Activated CD8-positive, alpha-beta memory T cell treated with anti-CD3 and anti-CD28 coated beads, Interleukin-2, amount 50 U/mL, for 48 hours (primary cell): ENCODE results near the gene SREBF1.

ENCODE experiments used
- DNase-seq: peaks from one replicate; pipeline ENCODE4 v3.0.0-alpha.2; 2020

The SREBF1 gene

GRCh38 chr17:17836818-17837379 is at the start of gene SREBF1:
TSS of gene SREBF1 (minus strand) at chr17:17836986. CDS start at chr17:17836817, 169 bp downstream.
- peak; percentile 88 for DNase-seq

GRCh38 chr17:17886226-17886625 is 49.4 kb upstream of the SREBF1 start:
- DNase-seq = no peak

GRCh38 chr17:17884391-17885357 is 47.9 kb upstream of the SREBF1 start:
- no peak for DNase-seq

- DNase-seq = no peak
Observed at GRCh38 chr17:17883801-17884200, 47.0 kb upstream of the SREBF1 start.

DNA sequence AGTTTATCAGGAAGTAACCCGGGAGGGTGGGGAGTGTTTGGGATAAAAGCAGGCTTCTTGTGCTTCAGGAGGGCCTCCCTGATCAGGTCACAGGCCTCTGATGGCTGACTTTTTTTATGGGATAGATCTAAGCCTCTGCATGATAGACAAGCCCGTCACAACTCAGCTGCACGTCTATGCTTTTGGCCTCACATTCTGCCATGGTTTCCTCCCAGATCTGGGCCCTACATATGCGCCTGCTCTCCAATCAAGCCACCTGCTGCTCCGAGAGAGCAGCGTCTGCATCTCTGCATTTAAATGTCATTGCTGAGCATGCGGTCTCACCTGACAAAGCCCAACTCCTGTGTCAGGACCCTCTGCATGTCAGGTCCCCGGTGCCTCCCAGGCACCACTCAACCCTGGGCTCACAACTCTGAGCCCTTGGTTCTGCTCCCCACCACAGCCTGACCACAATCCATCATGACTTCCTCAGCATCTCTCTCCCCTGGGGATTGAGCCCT is 45.3 kb upstream of the SREBF1 start:
- no peak for DNase-seq

DNA sequence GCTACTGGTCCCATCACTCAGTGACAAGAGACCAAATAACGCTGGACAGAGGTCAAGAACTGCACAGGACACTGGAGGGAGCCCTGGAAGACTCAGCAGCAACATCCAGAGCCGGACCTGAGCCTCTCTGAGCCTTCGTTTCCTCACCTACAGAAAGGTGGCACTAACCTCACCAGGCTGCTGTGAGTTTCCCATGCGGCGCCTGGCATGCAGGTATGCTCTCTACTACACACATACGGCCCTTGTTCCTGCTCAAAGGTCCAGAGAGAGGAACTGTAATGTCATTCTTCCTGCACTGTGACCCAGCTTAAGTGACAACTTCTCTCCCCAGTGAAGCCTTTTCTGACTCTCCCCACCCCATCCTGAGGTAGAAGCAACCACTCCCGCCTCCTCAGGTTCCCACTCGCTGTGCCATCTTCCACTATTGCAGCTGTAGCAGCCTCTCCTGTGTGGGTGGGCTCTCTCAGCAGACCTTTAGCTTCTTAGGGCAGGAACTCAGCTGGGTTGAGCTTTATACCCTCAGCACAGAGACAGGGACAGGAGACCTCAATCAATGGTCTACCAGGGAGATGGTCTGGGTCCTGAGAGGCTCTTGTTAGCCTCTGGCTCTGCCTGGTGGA is 43.9 kb upstream of the SREBF1 start:
- no peak for DNase-seq

- no peak for DNase-seq
Observed at GRCh38 chr17:17877529-17878358, 41.0 kb upstream of the SREBF1 start.

GRCh38 chr17:17876959-17877528 is 40.3 kb upstream of the SREBF1 start:
- DNase-seq = no peak

DNA sequence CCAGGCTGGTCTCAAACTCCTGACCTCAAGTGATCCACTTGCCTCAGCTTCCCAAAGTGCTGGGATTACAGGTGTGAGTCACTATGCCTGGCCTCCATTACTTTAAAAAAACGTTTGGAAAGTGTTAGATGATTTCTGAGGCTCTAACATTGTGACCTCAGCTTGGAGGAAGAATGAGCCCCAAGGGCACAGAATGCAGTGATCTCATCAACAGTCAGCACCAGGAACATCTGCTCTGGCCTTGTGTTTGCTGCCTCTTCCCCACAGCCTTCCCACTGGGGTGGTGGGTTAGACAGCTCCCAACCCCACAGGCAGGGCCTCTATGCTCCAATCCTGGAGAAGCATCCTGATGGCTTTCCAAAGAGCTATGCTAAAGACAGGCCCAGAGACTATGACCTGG is 37.7 kb upstream of the SREBF1 start:
- DNase-seq = no peak

- DNase-seq = no peak
Observed at GRCh38 chr17:17873450-17873991, 36.7 kb upstream of the SREBF1 start.

DNA sequence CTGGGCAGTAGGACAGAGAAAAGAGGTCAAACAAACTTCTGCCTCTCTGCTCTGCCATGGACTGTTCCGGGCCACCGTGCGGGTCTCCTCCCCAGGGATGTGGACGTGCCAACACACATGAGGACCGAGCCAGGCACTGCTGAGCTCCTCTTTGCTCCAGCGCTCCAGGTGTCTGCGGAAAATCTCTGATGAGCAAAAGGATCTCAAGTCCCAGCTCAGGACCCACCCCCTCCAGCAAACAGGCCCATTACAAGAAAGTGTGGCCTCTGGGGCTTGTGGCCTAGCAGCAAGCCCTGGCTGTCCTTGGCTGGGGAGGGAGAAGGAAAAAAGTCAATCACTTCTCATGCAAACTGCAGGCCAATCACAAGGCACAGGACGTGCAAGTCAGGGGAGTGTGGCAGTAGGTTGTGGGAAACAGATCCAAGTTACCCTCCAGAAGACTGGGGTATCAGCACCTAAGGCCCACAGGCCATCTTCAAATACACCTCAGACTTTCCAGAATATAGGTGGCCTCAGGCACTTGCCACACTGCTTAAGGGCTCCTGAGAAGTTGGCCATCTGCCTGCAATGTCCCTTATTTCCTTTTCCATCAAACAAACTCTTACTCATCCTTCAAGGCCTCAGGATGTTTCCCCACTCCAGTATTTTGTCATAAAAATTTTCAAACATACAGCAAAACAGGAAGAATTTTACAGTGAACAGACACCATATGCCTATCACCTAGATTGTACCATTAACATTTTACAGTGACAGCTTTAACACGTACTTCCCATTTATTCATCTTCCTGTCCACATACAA is 36.0 kb upstream of the SREBF1 start:
- DNase-seq = no peak

DNA sequence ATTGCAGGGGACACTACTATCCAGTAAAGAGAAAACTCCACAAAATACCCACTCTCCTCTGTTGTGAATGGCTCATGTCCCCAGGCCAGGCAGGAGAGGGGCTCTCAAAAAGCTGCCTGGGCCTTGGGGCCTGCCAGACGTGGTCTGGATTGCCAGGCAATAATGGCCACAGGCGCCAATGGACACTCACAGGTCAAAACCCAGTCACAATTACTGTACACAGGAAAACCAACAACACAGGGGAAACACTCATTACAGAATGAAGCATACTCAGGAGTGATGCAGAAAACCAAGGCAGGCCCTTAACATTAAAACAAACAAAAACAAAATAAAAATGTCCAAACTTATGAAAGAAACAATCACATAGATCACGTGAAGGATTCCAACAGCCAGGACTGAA is 35.1 kb upstream of the SREBF1 start:
- no peak for DNase-seq

DNA sequence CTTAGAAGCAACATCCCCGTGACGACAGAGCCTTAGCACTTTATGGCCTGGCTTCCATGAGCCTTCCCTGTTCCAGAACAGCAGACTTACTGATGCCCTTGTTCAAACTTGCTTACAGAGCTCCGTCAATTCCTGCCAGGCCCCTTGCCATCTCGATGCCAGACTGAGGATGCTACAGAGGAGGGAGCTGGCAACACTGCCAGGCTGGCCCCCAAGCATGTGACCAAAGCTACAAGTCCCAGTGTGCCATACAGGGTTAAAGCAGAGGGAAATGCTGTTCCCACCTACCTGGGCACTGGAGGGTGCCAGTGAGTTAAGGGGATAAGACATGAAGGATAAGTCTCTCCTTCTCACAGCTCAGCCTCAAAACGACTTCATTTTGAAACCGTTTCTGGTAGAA is 33.5 kb upstream of the SREBF1 start:
- DNase-seq = no peak

DNA sequence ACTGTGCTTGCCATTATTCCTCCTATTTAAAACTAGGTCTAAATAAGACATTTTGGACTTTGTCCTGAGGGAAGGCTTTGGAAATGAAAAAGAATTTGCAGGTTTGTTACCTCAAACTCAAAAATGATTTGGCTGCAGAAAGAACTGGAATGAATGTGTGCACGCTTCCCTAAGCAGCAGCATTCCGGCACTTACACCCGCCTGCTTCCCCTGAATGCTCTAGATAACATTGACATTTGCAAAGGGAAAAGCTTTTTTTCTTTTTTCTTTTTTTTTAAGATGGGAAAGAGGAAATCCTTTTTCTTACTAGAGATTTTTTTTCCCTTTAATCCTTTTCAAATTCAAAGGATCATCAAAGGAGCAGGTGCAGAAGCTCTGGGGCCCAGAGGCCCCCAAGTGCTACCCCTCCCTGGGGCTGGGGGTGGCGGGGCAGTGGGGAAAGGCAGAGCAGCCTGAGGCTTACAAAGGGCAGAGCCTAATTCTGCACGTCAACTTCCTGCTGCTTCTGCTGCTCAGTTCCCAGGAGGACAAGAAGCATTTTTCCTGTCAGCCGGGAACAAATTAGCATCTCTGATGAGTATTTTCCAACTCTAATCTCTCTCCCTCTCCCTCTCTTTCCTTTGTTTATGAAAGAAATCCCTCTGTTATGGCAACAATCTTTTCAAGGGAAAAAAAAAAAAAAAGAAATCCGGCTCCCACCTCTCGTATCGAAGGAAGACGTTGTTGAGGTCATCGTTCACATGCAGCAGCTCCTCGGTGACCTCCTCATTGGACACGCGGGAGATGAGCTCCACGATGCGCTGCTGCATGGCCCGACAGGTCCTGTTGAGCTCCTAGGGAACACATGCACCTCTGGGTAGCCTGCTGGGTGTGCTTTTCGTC is 32.1 kb upstream of the SREBF1 start:
- no peak for DNase-seq

DNA sequence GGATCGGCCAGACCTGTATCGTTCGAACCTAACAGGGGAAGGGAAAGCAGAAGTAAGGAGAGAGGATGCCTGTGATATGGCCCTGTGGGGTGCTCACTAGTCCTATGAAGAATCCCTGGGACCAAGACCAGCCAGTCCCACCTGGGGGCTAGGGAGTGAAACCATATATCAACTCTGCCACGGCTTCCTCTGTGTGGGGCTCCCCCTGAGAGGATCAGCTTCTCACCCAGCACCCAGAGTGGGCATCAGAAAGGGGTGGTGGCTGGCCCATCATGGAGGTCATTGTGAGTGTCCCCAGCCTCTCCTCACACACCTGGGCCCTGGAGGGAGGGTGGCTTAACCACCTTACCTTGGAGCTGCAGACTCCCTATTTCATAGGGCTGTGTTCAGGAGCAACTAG is 30.1 kb upstream of the SREBF1 start:
- DNase-seq = no peak

DNA sequence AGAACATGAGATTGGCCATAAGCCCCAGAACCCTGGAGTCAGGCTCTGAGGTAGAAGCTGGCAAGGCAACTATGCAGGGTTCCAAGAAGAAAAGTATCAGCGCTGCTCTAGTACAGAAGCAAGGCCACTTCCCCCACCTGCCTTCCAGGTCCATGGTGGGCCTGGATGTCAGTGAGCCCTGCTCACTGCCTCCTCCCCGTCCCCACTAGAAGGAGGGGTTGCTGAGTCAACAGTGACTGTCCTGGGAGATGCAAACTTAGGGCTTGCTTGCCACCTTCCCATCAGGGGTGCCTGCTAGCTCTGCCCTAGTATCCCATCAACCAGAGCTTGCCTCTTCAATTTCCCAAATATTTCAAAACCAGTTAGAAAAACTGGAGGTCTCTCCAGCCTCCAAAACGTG is 29.6 kb upstream of the SREBF1 start:
- no peak for DNase-seq

DNA sequence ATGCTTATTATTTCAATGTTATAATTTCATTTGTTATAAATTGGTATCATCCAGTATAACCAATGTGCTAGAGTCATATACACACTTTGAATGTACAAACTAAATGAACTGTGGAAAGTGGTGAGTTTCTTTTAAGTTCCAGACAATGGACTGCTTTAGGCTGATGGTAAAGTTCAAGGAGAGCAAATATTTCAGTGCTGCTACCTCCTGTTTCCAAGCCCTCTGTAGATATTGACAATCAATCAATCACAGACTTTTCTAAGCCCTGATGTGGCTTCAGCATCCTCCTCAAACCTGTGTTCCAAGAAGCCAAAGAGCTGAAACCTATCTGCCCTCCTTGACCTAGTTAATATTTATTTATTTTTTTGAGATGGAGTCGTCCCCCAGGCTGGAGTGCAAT is 28.2 kb upstream of the SREBF1 start:
- no peak for DNase-seq

- DNase-seq = no peak
Observed at GRCh38 chr17:17860766-17861107, 24.0 kb upstream of the SREBF1 start.

DNA sequence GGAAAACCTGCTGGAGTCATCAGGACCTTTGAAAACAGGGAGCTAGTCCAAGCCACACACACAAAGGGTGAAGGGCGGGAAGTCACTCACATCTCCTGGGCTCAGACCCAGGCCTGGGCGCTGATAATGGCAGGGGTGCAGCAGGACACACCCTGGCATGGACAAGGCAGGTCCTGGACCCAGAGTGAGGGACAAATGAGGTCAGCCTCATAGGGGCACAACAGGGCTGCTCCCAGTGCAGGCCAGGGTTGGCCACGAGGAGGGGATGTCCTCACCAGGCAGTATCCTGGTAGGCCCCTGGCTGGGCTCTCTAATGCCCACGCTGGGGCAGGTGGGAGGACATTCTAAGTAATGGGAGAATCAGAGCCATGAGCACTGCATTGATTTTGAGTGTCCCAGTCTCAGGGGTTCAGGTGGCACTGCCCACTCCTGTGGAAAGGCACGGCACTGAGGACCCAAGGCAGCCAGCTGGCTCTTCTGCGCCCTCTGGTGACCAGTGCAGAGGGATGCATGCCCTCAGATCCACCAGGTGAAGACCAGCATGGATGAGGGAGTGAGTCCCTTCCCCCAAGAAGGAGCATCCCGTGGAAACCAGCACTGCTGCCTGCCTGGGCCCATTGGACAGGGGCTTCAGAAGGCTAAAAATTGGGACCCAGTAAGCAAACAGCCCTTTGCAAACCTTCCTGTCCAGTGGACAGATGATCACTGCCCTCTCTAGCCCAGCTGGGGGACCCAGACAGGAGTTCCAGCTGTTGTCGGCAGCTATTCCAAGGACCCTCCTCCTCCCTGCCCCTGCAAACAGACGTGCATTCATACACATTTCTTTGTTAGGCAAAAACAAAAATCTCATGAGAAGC is 23.4 kb upstream of the SREBF1 start:
- peak; percentile 86 for DNase-seq
